ENCODE data around the gene NECTIN1.
A peak's percentile ranks its signal among the peaks of the same experiment; 100 is the strongest.

Gene NECTIN1

DNA sequence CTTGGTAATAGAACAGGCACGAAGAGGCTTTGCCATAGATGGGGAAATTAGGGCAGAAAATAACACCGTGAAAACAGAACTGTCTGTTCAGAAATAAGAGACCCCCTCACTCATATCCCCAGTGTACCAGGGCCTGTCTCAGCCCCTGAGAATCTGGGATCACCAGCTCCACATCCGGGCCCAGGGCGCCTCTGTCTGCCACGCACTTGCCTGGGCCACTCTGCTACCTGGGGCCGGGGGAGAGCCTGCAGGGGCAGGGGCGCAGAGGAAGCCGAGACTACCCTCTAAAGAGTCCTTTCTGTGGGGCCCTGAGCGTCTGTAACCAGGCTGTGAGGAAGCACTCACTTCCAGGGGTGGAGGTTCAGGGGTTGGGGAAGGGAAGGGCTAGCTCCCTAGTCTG lies 19.8 kb downstream of the NECTIN1 start:
- Histone ChIP-seq H3K27ac (ENCODE audit: low read length) (no peak overlapping the region), H3F3A (ENCODE audit: insufficient read depth, low read length) (no peaks in the 10 kb centered on the region), H3K9me2 (replicated peaks; ENCODE audit: insufficient read depth, low read length) (no peaks in the 10 kb centered on the region), H3K4me2 (ENCODE audit: low read depth, low read length) (no peak overlapping the region), H3K27me3 (replicated peaks; ENCODE audit: insufficient read depth, low read length) (no peaks in the 10 kb centered on the region), H4K20me1 (ENCODE audit: insufficient read depth, low read length) (peaks cover 8% of the 10 kb centered on the region), H3K4me1 (ENCODE audit: low read length) (no peaks in the 10 kb centered on the region), H3K9me3 (replicated peaks; ENCODE audit: insufficient read depth, low read length) (no peaks in the 10 kb centered on the region), H3K79me2 (ENCODE audit: low read length) (peaks cover 96% of the 10 kb centered on the region), H2AFZ (ENCODE audit: low read length) (no peak overlapping the region), H3K36me3 (replicated peaks; ENCODE audit: insufficient read depth, low read length) (no peaks in the 10 kb centered on the region), H3K4me3 (ENCODE audit: low read length) (no peak overlapping the region), H3K9ac (ENCODE audit: low read length) (no peak overlapping the region)
- DNase-seq: no peak
- TF ChIP-seq EZH2 (optimal IDR thresholded peaks at IDR 0.05; ENCODE audit: low read depth, low read length) (no peak), EZH2phosphoT487 (IDR thresholded peaks at IDR 0.05; ENCODE audit: low read length) (no peak)
- TF ChIP-seq, protein P1, sequence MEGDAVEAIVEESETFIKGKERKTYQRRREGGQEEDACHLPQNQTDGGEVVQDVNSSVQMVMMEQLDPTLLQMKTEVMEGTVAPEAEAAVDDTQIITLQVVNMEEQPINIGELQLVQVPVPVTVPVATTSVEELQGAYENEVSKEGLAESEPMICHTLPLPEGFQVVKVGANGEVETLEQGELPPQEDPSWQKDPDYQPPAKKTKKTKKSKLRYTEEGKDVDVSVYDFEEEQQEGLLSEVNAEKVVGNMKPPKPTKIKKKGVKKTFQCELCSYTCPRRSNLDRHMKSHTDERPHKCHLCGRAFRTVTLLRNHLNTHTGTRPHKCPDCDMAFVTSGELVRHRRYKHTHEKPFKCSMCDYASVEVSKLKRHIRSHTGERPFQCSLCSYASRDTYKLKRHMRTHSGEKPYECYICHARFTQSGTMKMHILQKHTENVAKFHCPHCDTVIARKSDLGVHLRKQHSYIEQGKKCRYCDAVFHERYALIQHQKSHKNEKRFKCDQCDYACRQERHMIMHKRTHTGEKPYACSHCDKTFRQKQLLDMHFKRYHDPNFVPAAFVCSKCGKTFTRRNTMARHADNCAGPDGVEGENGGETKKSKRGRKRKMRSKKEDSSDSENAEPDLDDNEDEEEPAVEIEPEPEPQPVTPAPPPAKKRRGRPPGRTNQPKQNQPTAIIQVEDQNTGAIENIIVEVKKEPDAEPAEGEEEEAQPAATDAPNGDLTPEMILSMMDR (IDR thresholded peaks at IDR 0.05; ENCODE audit: low read length): no peak

DNA sequence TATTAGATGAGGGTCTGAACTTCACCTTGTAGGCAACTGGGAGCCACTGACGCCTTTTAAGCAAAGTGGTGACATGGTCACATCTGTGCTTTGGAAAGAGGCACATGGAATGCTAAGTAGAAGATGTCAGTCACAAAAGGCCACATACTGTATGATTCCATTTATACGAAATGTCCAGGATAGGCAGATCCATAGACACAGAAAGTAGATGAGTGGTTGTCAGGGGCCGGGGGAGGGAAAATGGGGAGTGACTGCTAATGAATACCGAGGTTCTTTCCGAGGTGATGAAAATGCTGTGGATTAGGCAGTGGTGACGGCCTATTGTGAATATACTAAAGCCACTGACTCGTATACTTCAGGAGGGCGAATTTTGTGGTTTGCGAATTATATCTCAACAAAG lies 20.6 kb downstream of the NECTIN1 start:
- Histone ChIP-seq H3K4me2 (ENCODE audit: low read depth, low read length) (no peak overlapping the region), H3F3A (ENCODE audit: insufficient read depth, low read length) (no peaks in the 10 kb centered on the region), H3K9me2 (replicated peaks; ENCODE audit: insufficient read depth, low read length) (no peaks in the 10 kb centered on the region), H4K20me1 (ENCODE audit: insufficient read depth, low read length) (peaks cover 8% of the 10 kb centered on the region), H3K79me2 (ENCODE audit: low read length) (peaks cover 96% of the 10 kb centered on the region), H3K4me3 (ENCODE audit: low read length) (no peak overlapping the region), H3K9ac (ENCODE audit: low read length) (no peak overlapping the region), H3K27me3 (replicated peaks; ENCODE audit: insufficient read depth, low read length) (no peaks in the 10 kb centered on the region), H3K36me3 (replicated peaks; ENCODE audit: insufficient read depth, low read length) (no peaks in the 10 kb centered on the region), H3K27ac (ENCODE audit: low read length) (no peak overlapping the region), H3K4me1 (ENCODE audit: low read length) (no peaks in the 10 kb centered on the region), H2AFZ (ENCODE audit: low read length) (no peak overlapping the region), H3K9me3 (replicated peaks; ENCODE audit: insufficient read depth, low read length) (no peaks in the 10 kb centered on the region)
- DNase-seq: no peak
- TF ChIP-seq, protein P1 (IDR thresholded peaks at IDR 0.05; ENCODE audit: low read length): no peak
- no peak for TF ChIP-seq EZH2 (optimal IDR thresholded peaks at IDR 0.05; ENCODE audit: low read depth, low read length)
- no peak for TF ChIP-seq EZH2phosphoT487 (IDR thresholded peaks at IDR 0.05; ENCODE audit: low read length)

DNA sequence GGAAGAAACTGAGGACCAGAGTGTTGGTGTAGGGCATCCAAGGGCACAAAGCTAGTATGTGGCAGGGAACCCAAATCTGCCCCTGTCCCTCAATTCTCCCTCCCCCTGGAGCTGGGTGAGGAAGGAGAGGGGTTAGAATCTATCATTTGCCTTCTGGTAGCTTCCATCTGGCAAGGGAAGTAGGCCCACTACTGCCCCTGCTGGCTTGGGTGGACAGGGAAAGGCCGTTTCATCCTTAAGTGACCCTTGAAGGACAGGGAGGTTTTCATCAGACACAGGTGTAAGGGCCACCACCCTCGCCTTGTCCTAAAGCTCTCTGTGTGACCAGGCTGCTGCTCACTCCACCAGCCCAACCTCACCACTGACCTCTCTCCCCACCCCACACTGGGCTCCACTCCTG lies 22.1 kb downstream of the NECTIN1 start:
- TF ChIP-seq EZH2phosphoT487 (IDR thresholded peaks at IDR 0.05; ENCODE audit: low read length): no peak
- TF ChIP-seq, protein P1 (IDR thresholded peaks at IDR 0.05; ENCODE audit: low read length): peak; percentile 9; the same call in 1 of the 2 replicates
- TF ChIP-seq EZH2 (optimal IDR thresholded peaks at IDR 0.05; ENCODE audit: low read depth, low read length): no peak
- no peaks in the 10 kb centered on the region for H3K9me3 ChIP-seq (replicated peaks; ENCODE audit: insufficient read depth, low read length)
- H3K4me3 ChIP-seq (ENCODE audit: low read length): no peak overlapping the region
- H3K27ac ChIP-seq (ENCODE audit: low read length): no peak overlapping the region
- no peak overlapping the region for H3K9ac ChIP-seq (ENCODE audit: low read length)
- H3K4me2 ChIP-seq (ENCODE audit: low read depth, low read length): no peak overlapping the region
- no peaks in the 10 kb centered on the region for H3F3A ChIP-seq (ENCODE audit: insufficient read depth, low read length)
- peaks cover 97% of the 10 kb centered on the region for H3K79me2 ChIP-seq (ENCODE audit: low read length)
- no peaks in the 10 kb centered on the region for H3K4me1 ChIP-seq (ENCODE audit: low read length)
- no peak for DNase-seq
- no peaks in the 10 kb centered on the region for H3K27me3 ChIP-seq (replicated peaks; ENCODE audit: insufficient read depth, low read length)
- no peak overlapping the region for H2AFZ ChIP-seq (ENCODE audit: low read length)
- no peaks in the 10 kb centered on the region for H3K9me2 ChIP-seq (replicated peaks; ENCODE audit: insufficient read depth, low read length)
- H3K36me3 ChIP-seq (replicated peaks; ENCODE audit: insufficient read depth, low read length): no peaks in the 10 kb centered on the region
- H4K20me1 ChIP-seq (ENCODE audit: insufficient read depth, low read length): peaks cover 4% of the 10 kb centered on the region; the same call in 1 of the 2 replicates

Measured in MM.1S (cell line).